HEK293 (cell line): Measurements from ENCODE around the gene ETV3.
A peak's percentile ranks its signal among the peaks of the same experiment; 100 is the strongest.
"Not testable (repeated sequence)": the region's sequence is repeated elsewhere in the genome, so short reads cannot be mapped to it uniquely, and the experiment has no call there.

Experiments
- CTCF ChIA-PET: fragments of 350-600 bp; formaldehyde crosslinking; extraction: SDS; loops from one replicate; lab custom pipeline; 2021; ENCODE audit warnings: antibody characterized with exemption; lab: Yijun Ruan, JAX
- POLR2A ChIA-PET: fragments of 300-600 bp; formaldehyde crosslinking; extraction: SDS; loops from one replicate; lab custom pipeline; 2020; ENCODE audit warnings: antibody characterized with exemption, inconsistent platforms; lab: Yijun Ruan, JAX
- H3K27ac ChIP-seq: fragments of 200-500 bp; sonication (Bioruptor generic); 2 replicates; pipeline ENCODE4 v1.5.1; 2014; ENCODE audit warnings: low read depth, low read length, control low read depth, inconsistent platforms; ENCODE audit errors: extremely low read depth
- H3K36me3 ChIP-seq, 2 experiments: fragments of 200-500 bp in 1 of 2; sonication (Bioruptor generic) in 1 of 2; 1 replicate in 1 of 2; 2 replicates in 1 of 2; pipeline ENCODE4 v1.5.1; 2014 to 2017; ENCODE audit warnings: inconsistent platforms in 2 of 2, low read length in 2 of 2; ENCODE audit not compliant: control insufficient read depth in 2 of 2, insufficient read depth in 1 of 2
- H3K4me1 ChIP-seq: fragments of 200-500 bp; sonication (Bioruptor generic); 2 replicates; pipeline ENCODE4 v1.5.1; 2014; ENCODE audit warnings: mild to moderate bottlenecking, low read length, inconsistent platforms; ENCODE audit not compliant: control insufficient read depth, insufficient read depth
- H3K4me3 ChIP-seq: 2 replicates; pipeline ENCODE4 v1.5.1; 2011; ENCODE audit warnings: low read depth, mild to moderate bottlenecking, control low read depth, low read length, moderate library complexity
- H3K9me3 ChIP-seq: fragments of 200-500 bp; sonication (Bioruptor generic); 2 replicates; pipeline ENCODE4 v1.5.1; 2014; ENCODE audit warnings: low read depth, low read length, inconsistent platforms; ENCODE audit not compliant: control insufficient read depth, insufficient read depth
- IKZF3 ChIP-seq: fragments of 450-650 bp; IDR thresholded peaks from 2 replicates; pipeline ENCODE4 v1.5.0; 2018; ENCODE audit warnings: missing biosample characterization, mild to moderate bottlenecking, missing genetic modification characterization, moderate library complexity
- PRDM1 ChIP-seq: fragments of 450-650 bp; formaldehyde crosslinking; IDR thresholded peaks from 2 replicates; pipeline ENCODE4; 2016; ENCODE audit warnings: missing biosample characterization, missing genetic modification characterization
- ZNF184 ChIP-seq: fragments of 450-650 bp; IDR thresholded peaks from 2 replicates; pipeline ENCODE4 v1.5.1; 2018; ENCODE audit warnings: missing biosample characterization, mild to moderate bottlenecking, missing genetic modification characterization
- ZNF654 ChIP-seq: fragments of 450-650 bp; formaldehyde crosslinking; IDR thresholded peaks from 2 replicates; pipeline ENCODE4 v1.5.1; 2016; ENCODE audit warnings: low read depth, missing biosample characterization, missing genetic modification characterization
- TF ChIP-seq, protein P1 (sequence below): fragments of 450-650 bp; formaldehyde crosslinking; conservative IDR thresholded peaks from 2 replicates; pipeline ENCODE4 v1.5.1; 2016; ENCODE audit warnings: low read depth, missing biosample characterization, missing genetic modification characterization
- TF ChIP-seq, protein P2 (sequence below): fragments of 450-650 bp; formaldehyde crosslinking; IDR thresholded peaks from 2 replicates; pipeline ENCODE4 v1.5.1; 2017; ENCODE audit warnings: missing biosample characterization, missing genetic modification characterization
- TF ChIP-seq, protein P3 (sequence below): fragments of 450-650 bp; formaldehyde crosslinking; IDR thresholded peaks from 2 replicates; pipeline ENCODE4 v1.5.1; 2016; ENCODE audit warnings: missing biosample characterization, missing genetic modification characterization
- TF ChIP-seq, protein P4 (sequence below): fragments of 450-650 bp; formaldehyde crosslinking; IDR thresholded peaks from 2 replicates; pipeline ENCODE4 v1.5.1; 2017; ENCODE audit warnings: missing biosample characterization, missing genetic modification characterization
- TF ChIP-seq, protein P5 (sequence below): fragments of 450-650 bp; formaldehyde crosslinking; IDR thresholded peaks from 2 replicates; pipeline ENCODE4 v1.5.1; 2017; ENCODE audit warnings: missing biosample characterization, missing genetic modification characterization
- TF ChIP-seq, protein P6 (sequence below): fragments of 450-650 bp; formaldehyde crosslinking; IDR thresholded peaks from 2 replicates; pipeline ENCODE4 v1.5.1; 2016; ENCODE audit warnings: missing biosample characterization, missing genetic modification characterization, borderline replicate concordance

The ETV3 gene

DNA sequence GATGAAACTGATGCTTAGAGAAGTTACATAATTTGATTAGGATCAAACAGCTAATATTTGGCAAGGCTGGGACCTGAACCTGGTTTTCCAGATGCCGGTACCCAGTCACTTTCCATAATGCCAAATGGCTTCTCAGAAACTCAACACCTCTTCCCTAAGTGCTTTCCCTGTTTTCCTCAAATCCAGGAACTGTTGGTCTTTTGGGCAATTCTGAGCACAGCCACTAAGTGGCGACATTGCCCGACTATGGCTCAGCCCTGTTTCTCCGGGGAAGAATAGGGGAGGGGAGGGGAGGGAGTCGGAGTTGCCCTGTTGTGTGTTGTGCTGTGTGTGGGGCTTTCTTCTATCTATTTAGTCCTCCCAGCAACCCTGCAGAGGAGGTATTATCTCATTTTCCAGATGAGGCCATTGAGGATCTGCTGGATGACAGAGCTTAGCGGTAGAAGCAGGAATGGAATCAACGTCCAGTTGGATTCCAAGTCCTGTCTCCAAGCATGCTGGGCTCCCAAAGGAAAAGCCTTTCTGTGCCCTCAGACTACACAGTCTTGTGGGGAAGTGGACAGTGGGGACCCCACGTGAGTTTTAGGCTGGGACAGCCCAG is 33.8 kb upstream of the ETV3 start:
- TF ChIP-seq IKZF3 (tag by site-specific recombination): peak; percentile 42; the same call in 1 of the 2 replicates
- peak; percentile 54 for TF ChIP-seq ZNF654 (tag by site-specific recombination)
- TF ChIP-seq, all 188 proteins: peak for 2; not testable (repeated sequence) for 186
- POLR2A ChIA-PET, H3K27ac ChIP-seq, H3K4me3 ChIP-seq, H3K36me3 ChIP-seq, H3K9me3 ChIP-seq, H3K4me1 ChIP-seq: not testable (repeated sequence)
- CTCF ChIA-PET: interaction anchor here (0.6 to 2.1 kb wide), 17 partner anchors 11 to 1008 kb away, joined by 3 to 14 read pairs (median 4); no protein-coding TSS in a partner anchor

DNA sequence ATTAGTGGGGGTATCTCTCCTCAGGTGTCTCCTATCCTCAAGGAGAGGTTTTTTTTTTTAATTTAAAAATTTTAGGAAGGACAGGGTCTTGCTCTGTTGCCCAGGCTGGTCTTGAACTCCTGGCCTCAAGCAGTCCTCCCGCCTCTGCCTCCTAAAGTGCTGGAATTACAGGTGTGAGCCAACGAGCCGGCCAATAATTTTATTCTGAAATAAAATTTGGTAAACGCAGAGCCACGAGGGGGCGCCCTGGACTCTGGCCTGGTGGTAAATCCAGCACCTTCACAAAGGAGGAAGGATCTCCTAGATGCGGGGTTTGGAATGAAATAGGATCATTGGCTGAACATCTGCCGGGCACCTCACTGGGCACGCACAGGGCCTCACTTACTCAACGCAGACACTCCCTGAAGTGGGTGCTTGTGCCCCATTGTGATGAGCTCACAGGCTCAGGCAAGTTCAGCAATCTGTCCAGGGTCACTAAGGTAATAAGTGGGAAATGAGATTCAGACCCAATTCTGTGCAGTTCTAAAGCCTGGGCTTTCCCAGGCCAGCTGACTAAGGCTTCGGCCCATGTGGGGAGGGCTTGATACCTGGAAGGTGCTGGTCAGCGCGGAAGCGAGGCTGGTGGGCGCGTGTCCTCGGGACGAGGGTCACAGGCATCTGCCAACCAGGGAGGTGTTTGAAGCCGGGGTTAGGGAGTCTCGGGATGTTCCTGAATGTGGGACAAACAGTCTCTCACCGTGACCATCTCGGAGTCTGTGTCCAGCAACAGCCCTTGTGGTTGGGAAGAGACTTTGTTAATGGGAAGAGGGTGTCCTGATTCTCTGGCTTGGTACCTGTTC is 32.7 kb upstream of the ETV3 start:
- TF ChIP-seq ZNF184 (tag by site-specific recombination) (no peak), ZNF654 (tag by site-specific recombination) (peak; percentile 19; the same call in 1 of the 2 replicates)
- no peak overlapping the region for H3K4me3 ChIP-seq
- H3K27ac ChIP-seq: no peak overlapping the region
- H3K9me3 ChIP-seq: no peaks in the 10 kb centered on the region
- H3K36me3 ChIP-seq: no peaks in the 10 kb centered on the region
- POLR2A ChIA-PET: no interaction called here
- CTCF ChIA-PET: interaction anchor here (0.6 to 1.6 kb wide), 17 partner anchors 10 to 1009 kb away, joined by 3 to 14 read pairs (median 4); no protein-coding TSS in a partner anchor
- no peaks in the 10 kb centered on the region for H3K4me1 ChIP-seq

DNA sequence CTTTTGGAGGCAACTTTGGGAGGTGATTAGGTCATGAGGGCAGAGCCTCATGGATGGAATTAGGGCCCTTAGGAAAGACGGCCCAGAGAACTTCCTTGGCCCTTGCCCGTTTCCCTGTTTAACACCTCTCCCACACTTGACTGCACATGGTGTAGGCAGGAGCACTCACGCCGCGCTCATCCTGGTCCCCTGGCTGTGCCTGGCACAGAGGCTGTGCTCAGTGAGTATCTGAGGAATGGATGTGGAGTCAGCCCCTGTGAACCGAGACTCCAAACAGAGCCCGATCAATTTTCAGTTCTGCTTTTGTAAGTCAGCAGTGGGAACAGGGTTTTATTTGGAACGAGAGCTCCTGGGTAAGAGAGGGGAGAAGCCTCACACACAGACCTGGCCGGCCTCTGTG is 29.8 kb upstream of the ETV3 start:
- Histone ChIP-seq H3K9me3 (no peaks in the 10 kb centered on the region), H3K36me3 (no peaks in the 10 kb centered on the region), H3K4me1 (no peaks in the 10 kb centered on the region), H3K27ac (no peak overlapping the region), H3K4me3 (no peak overlapping the region)
- ChIA-PET CTCF (interaction anchor here (2.0 to 2.6 kb wide), 2 partner anchors 11 to 327 kb away, joined by 5 to 19 read pairs; no protein-coding TSS in a partner anchor), POLR2A (no interaction called here)
- TF ChIP-seq, protein P1, sequence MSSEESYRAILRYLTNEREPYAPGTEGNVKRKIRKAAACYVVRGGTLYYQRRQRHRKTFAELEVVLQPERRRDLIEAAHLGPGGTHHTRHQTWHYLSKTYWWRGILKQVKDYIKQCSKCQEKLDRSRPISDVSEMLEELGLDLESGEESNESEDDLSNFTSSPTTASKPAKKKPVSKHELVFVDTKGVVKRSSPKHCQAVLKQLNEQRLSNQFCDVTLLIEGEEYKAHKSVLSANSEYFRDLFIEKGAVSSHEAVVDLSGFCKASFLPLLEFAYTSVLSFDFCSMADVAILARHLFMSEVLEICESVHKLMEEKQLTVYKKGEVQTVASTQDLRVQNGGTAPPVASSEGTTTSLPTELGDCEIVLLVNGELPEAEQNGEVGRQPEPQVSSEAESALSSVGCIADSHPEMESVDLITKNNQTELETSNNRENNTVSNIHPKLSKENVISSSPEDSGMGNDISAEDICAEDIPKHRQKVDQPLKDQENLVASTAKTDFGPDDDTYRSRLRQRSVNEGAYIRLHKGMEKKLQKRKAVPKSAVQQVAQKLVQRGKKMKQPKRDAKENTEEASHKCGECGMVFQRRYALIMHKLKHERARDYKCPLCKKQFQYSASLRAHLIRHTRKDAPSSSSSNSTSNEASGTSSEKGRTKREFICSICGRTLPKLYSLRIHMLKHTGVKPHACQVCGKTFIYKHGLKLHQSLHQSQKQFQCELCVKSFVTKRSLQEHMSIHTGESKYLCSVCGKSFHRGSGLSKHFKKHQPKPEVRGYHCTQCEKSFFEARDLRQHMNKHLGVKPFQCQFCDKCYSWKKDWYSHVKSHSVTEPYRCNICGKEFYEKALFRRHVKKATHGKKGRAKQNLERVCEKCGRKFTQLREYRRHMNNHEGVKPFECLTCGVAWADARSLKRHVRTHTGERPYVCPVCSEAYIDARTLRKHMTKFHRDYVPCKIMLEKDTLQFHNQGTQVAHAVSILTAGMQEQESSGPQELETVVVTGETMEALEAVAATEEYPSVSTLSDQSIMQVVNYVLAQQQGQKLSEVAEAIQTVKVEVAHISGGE: no peak
- TF ChIP-seq, protein P2, sequence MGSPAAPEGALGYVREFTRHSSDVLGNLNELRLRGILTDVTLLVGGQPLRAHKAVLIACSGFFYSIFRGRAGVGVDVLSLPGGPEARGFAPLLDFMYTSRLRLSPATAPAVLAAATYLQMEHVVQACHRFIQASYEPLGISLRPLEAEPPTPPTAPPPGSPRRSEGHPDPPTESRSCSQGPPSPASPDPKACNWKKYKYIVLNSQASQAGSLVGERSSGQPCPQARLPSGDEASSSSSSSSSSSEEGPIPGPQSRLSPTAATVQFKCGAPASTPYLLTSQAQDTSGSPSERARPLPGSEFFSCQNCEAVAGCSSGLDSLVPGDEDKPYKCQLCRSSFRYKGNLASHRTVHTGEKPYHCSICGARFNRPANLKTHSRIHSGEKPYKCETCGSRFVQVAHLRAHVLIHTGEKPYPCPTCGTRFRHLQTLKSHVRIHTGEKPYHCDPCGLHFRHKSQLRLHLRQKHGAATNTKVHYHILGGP (tag by site-specific recombination): no peak
- TF ChIP-seq, protein P3, sequence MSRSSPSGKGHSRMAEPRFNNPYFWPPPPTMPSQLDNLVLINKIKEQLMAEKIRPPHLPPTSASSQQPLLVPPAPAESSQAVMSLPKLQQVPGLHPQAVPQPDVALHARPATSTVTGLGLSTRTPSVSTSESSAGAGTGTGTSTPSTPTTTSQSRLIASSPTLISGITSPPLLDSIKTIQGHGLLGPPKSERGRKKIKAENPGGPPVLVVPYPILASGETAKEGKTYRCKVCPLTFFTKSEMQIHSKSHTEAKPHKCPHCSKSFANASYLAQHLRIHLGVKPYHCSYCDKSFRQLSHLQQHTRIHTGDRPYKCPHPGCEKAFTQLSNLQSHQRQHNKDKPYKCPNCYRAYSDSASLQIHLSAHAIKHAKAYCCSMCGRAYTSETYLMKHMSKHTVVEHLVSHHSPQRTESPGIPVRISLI: no peak
- TF ChIP-seq, protein P4, sequence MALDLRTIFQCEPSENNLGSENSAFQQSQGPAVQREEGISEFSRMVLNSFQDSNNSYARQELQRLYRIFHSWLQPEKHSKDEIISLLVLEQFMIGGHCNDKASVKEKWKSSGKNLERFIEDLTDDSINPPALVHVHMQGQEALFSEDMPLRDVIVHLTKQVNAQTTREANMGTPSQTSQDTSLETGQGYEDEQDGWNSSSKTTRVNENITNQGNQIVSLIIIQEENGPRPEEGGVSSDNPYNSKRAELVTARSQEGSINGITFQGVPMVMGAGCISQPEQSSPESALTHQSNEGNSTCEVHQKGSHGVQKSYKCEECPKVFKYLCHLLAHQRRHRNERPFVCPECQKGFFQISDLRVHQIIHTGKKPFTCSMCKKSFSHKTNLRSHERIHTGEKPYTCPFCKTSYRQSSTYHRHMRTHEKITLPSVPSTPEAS (tag by site-specific recombination): no peak
- TF ChIP-seq PRDM1 (tag by site-specific recombination): no peak
- TF ChIP-seq, protein P5, sequence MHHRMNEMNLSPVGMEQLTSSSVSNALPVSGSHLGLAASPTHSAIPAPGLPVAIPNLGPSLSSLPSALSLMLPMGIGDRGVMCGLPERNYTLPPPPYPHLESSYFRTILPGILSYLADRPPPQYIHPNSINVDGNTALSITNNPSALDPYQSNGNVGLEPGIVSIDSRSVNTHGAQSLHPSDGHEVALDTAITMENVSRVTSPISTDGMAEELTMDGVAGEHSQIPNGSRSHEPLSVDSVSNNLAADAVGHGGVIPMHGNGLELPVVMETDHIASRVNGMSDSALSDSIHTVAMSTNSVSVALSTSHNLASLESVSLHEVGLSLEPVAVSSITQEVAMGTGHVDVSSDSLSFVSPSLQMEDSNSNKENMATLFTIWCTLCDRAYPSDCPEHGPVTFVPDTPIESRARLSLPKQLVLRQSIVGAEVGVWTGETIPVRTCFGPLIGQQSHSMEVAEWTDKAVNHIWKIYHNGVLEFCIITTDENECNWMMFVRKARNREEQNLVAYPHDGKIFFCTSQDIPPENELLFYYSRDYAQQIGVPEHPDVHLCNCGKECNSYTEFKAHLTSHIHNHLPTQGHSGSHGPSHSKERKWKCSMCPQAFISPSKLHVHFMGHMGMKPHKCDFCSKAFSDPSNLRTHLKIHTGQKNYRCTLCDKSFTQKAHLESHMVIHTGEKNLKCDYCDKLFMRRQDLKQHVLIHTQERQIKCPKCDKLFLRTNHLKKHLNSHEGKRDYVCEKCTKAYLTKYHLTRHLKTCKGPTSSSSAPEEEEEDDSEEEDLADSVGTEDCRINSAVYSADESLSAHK: no peak
- TF ChIP-seq, protein P6, sequence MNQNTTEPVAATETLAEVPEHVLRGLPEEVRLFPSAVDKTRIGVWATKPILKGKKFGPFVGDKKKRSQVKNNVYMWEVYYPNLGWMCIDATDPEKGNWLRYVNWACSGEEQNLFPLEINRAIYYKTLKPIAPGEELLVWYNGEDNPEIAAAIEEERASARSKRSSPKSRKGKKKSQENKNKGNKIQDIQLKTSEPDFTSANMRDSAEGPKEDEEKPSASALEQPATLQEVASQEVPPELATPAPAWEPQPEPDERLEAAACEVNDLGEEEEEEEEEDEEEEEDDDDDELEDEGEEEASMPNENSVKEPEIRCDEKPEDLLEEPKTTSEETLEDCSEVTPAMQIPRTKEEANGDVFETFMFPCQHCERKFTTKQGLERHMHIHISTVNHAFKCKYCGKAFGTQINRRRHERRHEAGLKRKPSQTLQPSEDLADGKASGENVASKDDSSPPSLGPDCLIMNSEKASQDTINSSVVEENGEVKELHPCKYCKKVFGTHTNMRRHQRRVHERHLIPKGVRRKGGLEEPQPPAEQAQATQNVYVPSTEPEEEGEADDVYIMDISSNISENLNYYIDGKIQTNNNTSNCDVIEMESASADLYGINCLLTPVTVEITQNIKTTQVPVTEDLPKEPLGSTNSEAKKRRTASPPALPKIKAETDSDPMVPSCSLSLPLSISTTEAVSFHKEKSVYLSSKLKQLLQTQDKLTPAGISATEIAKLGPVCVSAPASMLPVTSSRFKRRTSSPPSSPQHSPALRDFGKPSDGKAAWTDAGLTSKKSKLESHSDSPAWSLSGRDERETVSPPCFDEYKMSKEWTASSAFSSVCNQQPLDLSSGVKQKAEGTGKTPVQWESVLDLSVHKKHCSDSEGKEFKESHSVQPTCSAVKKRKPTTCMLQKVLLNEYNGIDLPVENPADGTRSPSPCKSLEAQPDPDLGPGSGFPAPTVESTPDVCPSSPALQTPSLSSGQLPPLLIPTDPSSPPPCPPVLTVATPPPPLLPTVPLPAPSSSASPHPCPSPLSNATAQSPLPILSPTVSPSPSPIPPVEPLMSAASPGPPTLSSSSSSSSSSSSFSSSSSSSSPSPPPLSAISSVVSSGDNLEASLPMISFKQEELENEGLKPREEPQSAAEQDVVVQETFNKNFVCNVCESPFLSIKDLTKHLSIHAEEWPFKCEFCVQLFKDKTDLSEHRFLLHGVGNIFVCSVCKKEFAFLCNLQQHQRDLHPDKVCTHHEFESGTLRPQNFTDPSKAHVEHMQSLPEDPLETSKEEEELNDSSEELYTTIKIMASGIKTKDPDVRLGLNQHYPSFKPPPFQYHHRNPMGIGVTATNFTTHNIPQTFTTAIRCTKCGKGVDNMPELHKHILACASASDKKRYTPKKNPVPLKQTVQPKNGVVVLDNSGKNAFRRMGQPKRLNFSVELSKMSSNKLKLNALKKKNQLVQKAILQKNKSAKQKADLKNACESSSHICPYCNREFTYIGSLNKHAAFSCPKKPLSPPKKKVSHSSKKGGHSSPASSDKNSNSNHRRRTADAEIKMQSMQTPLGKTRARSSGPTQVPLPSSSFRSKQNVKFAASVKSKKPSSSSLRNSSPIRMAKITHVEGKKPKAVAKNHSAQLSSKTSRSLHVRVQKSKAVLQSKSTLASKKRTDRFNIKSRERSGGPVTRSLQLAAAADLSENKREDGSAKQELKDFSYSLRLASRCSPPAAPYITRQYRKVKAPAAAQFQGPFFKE: no peak
